Keratinocyte (primary cell): ENCODE results near the gene CREB5.

Source experiments
- EZH2 ChIP-seq: IDR thresholded peaks from one replicate; pipeline ENCODE4 v1.6.1; 2012; ENCODE audit warnings: inconsistent platforms, mild to moderate bottlenecking, low read length, moderate library complexity
- TF ChIP-seq, protein P1 (sequence below), 3 experiments: IDR thresholded peaks in 1 of 3; conservative IDR thresholded peaks in 1 of 3; optimal IDR thresholded peaks in 1 of 3; 2 replicates in 2 of 3; 3 replicates in 1 of 3; pipeline versions ENCODE3 to v1.5.1; 2011; ENCODE audit warnings: low read length in 3 of 3, mild to moderate bottlenecking in 3 of 3, moderate library complexity in 2 of 3, control low read depth in 1 of 3, inconsistent platforms in 1 of 3; ENCODE audit not compliant: insufficient read depth in 2 of 3; ENCODE audit errors: extremely low read depth in 1 of 3

GRCh38 chr7:28641752-28642545 is 229.6 kb downstream of the CREB5 start:
- TF ChIP-seq, protein P1, sequence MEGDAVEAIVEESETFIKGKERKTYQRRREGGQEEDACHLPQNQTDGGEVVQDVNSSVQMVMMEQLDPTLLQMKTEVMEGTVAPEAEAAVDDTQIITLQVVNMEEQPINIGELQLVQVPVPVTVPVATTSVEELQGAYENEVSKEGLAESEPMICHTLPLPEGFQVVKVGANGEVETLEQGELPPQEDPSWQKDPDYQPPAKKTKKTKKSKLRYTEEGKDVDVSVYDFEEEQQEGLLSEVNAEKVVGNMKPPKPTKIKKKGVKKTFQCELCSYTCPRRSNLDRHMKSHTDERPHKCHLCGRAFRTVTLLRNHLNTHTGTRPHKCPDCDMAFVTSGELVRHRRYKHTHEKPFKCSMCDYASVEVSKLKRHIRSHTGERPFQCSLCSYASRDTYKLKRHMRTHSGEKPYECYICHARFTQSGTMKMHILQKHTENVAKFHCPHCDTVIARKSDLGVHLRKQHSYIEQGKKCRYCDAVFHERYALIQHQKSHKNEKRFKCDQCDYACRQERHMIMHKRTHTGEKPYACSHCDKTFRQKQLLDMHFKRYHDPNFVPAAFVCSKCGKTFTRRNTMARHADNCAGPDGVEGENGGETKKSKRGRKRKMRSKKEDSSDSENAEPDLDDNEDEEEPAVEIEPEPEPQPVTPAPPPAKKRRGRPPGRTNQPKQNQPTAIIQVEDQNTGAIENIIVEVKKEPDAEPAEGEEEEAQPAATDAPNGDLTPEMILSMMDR (optimal IDR thresholded peaks at IDR 0.05 in 1 of 3, IDR thresholded peaks at IDR 0.05 in 1 of 3, conservative IDR thresholded peaks at IDR 0.05 in 1 of 3; ENCODE audit: extremely low read depth in 1 of 3, insufficient read depth in 2 of 3, low read length in 3 of 3) = no peak
- TF ChIP-seq EZH2 = no peak
